Hepatic stellate cell (primary cell): ENCODE results near the gene PFKFB2.

Experiments used
- DNase-seq: peaks from one replicate; pipeline ENCODE4 v3.0.0; 2011; ENCODE audit warnings: low spot score

The PFKFB2 gene

DNA sequence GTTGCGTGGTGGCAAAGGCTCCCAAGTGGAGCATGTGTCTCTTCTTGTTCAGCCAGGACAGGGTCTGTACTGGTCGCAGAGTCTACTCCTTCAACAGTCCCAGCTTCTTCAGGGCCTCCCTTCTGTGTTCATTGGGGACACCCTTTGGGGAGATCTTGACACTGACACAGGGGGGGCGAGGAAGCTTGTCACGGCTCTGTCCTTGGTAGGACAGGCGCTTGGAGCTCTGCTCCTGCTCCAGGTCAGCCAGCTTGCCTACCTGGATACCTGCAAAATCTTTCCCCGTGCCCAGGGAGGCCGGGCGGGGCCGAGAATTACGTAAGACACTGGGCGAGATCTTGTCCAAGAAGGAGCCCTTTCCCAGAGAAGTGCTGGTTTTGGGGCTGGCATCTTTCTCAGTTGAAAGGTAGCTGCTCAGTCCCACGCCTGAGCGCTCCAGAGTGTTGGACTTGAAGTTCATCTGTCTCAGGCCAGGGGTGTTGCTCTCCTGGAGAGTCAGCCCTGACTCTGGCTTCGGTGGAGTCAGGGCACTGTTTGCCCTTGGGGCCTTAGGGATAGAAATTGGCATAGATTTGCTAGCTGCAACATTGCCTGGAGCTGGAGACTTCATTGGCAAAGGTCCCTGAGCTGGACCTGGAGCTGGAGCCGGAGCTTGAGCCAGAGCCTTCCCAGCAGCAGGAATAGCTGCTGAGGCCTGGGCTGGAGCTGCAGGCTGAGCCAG lies 31.0 kb upstream of the PFKFB2 start:
- DNase-seq, result no peak

DNA sequence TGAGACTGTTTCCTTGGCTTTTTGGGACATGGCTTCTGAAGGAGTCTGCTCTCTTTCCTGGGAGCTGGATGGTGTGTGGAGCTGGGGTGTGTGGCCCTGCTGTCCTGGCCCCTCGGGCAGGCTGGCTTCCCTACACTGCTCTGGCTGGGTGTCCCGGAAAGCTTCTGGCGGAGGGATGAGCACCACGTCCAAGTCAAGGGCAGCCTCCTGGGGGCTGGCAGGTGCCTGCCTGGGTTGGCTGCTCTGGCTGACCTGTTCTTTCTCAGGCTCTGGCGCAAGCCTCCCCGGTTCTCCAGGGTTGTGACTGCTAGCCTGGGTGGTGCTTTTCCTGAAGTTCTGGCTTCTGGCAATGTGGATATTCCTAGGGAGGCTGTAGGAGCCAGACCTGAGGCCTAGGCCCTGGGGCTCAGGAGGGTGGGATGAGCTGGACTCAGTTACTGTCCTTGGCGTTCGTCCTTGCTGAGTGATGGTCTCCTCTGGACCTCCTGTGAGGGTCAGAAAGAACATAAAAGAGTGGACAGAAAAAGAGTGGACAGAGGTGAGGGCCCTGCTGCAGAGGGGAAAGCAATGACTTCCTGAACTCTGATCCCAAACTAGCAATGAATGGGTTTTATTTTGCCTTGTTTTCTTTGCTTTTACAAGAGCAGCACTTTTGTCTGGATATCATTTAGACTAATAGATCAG lies 29.9 kb upstream of the PFKFB2 start:
- DNase-seq, result no peak

DNA sequence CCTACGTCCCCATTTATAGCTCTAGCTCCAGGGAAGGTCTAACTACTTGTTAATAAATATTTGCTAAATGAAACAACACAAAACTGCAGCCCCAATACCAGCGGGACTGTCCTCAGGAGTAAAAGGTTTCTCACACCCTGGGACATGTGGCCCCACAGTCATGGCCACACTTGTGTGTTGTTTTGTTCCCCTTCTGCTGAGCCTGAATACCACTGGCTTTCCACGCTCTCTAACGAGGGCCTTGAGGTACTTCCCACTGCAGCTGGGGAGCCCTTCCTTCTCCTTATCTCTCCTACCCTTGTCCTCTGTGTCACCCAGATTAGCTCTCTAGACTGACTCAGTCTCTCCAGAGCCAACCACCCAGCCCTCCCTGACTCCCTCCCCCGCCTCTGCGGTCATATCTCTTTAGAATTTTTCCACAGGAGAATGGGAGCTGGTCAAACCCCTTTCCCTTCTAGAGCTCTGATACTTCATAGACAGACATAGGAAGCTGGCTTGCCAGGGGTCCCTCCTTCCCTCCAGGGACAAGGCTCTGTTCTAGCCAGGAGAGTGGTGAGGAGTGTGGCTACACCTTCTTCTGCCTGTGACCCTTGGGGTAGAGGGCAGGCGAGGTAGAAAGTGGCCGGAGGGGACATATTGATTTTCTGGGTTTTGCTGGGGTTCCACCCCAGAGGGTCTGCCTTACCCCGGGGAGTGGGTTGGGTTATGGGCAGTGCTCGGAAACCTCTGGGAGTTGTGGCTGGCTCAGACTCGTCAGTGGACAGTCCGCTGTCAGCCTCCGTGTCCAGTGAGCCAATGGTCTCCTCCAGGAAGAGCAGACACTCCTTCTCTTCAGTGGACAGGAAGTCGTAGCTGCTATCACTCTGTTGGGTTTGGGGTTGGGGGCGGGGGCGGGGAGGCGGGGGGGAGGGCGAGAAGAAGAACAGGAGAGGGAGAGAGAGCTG lies 28.6 kb upstream of the PFKFB2 start:
- peak; percentile 63 for DNase-seq

DNA sequence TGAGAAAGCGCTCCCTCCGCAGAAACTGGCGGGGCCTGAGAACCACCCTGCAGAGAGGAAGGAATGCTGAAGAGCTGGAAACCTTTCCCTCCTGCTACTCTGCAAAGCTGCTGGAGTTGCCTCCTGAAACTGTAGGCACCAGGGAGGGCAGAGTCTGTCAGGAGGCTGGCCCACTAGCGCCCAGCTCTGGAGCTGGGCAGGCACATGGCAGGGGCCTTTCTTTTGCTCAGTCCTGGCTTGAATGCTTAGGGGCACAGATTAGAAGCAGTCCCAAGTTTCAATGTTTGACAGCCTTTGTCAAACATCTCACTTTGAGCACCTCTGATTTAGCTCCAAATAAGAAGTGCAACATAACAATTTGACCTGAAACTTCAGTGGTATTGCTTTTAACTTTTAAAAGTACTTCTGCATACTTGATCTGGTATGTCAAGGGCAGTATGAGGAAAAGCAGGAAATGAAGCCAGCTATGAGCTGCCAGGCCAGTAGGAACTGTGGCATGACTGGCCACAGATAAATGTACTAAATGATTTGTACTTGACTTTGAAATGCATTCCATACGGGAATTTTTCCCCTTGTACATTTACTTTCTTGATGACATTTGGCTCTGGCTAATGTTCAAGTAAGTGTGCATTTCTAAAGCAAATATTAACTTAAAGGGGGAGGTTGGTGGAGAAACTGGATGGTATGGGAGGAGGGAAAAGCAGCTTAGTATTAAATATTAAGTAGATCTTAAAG lies 27.8 kb upstream of the PFKFB2 start:
- DNase-seq, result peak; percentile 63

DNA sequence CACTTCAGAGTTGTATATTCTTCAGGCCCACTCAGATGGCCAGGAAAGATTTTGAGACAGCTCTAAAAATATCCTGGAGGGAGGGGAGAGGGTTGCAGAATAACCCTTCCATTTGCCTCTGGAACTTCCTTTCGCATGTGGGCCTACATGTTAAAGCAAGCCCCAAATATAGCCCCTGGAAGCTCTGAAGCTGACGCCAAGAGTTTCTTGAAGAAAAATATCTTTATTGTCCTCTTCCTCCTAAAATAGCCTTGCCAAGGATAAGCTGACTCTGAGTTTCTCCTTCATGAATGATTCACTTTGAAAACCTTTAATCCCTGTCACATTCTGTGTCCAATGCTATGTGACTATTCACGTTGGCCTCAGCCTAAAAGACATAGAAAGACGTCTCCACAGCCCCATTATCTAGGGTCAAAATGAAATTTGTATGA lies 27.0 kb upstream of the PFKFB2 start:
- peak; percentile 55 for DNase-seq

DNA sequence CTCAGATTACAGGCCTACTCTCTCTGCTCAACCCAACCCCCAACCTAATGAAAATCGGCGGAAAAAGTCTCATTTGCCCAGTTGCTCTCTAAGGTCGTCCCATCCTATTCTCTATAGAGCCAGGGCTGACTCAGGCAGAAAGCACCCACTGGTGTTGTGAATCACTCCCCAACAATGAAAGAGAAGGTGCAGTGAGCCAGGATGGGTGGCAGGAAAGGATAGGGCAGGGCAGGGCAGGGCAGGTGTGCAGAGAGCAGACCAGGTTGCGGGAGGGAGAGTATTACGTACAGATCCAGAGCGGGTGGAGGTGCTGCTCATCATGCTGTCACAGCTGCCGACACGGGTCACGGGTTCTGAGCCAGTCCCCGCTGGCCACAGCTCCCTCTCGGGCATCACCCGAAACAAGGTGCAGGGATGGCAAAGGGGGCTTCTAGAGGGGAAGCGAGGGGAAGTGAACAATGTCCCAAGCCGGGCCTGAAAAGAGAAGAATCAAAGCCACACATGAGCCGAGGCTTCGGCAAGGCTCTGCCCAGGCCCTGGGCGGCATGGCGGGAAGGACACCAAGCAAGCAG lies 25.8 kb upstream of the PFKFB2 start:
- peak; percentile 36 for DNase-seq

DNA sequence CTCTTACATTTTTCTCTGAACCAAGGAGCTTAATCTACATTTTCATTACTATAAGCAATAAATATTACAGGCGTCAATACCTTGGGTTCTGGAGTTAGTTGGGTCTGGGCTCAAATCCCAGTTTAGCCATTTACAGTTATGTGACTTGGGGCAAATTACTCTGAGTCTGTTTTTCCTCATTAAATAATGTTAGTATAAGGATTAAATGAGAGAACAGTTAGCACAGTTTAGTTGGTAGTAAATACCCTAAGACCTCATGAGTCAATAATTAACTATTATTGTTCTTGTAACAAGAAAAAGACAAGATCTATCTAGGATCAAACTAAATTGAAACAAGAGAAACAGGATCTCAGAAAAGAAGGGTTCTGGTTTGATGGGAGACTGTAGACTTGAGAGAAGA lies 25.2 kb upstream of the PFKFB2 start:
- no peak for DNase-seq

DNA sequence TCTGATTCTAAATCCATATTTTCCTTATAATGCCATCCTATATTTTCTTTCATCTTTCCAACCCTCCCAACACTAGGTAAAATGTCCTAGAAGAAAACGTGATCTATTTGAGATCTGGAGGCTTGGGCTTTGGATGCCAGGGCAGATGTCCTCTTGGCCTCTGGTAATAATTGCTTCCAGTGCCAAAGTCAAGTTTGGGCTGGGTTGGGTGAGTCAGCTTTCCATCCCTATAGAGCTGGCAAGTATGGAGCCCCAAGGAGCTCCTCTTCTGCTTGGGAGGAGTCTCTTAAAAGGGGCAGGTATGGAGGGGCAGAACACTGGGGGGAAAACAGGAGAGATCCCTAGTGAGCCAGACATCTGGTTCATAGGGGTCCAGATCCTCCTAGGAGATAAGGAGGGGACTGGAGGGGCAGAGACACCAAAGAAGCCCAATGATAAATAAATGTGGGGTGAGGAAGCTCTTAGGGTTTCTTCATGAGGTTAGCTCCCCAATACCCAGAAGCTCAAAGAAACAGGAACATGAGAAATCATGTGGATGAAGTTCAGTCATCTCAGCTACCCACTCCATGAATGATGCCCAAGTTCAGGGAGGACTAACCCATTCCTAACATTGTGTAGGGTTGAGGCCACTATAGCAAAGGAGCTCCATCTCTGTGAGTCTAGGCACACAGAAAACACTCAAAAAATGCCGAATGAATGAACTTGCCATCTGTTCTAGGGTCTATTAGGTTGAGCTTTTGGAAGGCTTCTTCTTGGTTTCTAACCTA lies 24.0 kb upstream of the PFKFB2 start:
- DNase-seq, result no peak

DNA sequence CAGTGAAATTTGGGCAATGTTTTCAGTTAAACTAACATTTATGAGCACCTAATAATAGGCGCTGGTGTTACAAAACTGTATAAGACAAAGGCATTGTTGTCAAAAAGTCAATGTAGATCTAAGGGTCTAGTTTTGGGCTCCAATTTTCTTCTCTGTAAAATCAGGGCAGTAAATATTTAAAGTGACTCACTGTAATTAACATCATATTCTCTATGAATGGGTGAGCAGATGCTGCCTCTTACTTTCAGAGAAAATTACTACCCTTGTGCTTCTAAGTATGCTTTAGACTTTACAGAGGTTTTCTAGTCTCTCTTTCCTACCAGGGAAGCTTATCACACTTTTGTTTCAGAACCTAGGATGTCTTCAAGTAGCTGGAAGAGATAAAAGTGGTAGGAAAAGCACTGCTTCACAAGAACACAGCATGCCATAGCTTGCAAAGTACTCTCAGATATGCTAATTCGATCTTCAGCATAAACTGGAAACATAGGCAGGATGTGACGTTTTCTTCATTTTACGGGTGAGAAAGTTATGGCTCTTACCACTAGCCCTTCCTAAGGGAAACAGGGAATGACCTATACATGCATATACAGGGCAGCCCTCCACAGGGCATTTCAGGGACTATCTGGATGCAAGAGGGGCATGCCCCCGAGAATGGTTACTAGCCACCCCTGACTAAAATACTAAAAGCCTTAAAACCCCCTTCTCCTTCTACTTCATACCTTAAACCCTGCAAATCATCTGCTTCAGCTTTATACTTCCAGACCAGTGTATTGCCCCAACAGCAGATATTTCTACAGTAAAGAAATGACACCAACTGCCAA lies 23.2 kb upstream of the PFKFB2 start:
- DNase-seq, result no peak

DNA sequence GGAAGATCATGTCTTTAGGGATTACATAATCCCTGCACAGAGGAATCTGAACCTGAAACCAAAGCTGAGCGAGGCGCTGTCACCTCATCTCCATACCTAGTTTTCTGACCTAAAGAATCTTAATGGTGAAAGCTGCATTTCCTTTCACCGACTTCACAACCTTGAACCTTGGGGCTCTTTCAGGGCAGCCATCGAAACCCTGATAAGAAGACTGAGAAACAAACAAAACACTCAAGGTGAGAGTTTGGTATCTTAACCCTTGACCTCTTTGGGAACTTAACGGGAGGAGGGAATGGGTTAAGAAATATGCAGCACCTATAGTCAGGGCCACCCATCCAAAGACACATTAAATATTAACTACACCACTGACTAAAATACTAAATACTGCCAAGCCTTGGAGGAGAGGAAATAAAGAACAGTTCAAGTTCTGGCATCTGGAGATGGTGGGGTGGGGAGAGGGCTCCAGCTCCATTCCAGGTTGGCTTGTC lies 22.5 kb upstream of the PFKFB2 start:
- DNase-seq, result no peak

DNA sequence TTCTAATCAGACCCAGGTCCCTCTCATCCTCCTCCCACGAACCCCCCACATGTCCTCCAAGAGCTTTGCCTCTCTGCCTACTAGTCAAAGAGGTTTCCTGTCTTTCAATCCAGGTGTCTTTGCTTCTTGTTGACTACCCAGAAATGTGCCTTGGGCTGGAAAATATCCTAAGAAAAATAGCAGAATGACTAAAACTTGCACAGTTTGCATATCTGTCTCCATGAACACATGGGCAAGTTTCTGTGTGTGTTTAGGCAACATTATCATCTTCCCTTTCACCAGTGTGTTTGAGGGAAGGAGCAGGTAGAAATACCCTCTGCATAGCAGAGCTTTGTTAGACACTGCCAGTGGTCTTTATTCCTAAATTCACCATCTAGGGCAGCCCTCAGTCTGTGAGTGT lies 22.1 kb upstream of the PFKFB2 start:
- DNase-seq, result no peak

DNA sequence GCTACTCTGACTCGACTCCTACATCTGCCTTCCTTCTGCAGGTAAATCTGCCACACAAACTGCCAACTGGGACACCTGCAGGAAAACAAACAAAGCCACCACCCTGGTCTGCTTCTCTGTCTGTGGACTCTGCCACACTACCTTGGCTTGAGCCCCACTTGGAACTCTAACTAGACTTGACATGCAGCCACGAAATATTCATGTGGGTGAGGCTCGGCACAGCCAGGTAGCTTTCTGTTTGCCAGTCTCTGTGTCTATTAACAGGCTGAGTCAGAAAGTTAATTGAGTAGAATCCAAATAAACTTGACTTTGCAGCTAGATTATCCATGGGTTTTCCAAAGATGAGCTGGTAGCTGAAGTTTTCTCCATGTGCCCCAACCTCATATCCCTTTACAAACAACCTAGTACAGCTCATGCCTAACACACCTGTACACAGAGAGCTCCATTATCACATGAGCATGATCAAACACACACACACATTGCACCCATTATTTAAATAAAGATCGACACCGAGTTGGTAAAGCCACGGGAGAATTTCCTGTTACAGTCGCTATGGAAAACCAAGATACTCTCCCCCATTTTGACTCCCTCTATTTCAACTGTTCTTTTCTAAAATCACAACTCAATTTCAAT lies 21.3 kb upstream of the PFKFB2 start:
- no peak for DNase-seq

DNA sequence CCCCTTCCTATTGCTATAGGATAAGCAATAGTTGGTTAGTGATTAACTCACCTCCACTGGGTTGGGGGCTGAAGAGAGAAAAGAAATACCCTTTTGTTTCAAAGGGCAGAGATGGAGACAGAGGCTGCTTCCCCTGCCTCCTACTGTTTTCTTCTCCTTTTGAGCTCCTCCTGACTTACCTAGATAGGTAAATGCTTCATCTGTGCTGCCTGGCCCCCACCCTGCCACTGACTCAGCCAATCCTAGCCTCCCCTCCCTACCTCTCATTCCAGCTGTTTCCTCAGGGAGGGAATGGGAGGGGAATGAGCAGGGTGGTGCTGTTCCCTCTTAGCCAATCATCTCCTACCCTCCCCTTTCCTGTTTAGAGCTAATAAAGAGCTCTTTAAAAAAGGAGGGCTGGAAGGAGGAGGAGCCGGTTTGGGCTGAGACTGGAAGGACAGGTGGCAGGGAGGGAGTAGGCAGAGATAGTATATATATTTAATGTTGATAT lies 20.5 kb upstream of the PFKFB2 start, which contains the start of gene C1orf116:
Gene C1orf116 (minus strand): TSS at position 229 of the 490 bp plus-strand sequence. CDS start 5,158 bp downstream, outside the sequence.
- no peak for DNase-seq

DNA sequence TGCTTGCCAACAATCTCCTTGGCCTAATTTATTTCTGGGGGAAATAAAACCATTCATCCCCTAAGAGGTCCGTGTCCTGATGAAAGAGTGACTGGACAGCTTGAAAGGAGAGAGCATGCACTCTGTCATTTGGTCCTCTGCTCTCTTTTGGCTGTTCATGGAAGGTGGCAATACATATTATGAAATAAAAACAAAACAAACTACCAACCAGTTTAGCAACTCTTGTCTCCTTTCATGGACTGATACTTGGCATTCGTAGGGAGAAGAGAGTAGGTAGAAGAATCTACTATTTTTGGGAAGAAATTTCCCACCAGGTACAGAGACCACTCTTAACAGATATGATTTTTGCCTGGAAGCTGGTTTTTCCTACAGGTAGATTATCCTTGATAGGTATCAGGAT lies 19.8 kb upstream of the PFKFB2 start:
- no peak for DNase-seq

DNA sequence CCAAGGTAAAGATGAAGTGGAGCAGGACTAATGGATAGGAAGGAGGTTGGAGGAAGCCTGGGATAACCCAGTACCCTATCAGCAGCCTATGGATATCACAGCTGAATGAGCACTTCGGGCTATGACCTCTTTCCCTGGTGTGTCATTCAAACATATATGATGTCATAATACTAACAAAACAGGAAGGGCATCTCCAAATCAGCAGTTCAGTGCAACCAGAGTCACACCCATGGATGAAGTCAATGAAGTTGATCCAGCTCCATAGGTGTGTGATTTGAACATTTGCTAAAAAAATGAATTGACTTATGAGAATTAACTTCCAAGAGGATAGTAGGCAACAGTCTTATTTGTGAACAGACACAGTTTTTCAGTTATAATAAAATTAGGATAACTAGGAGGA lies 18.9 kb upstream of the PFKFB2 start:
- no peak for DNase-seq

DNA sequence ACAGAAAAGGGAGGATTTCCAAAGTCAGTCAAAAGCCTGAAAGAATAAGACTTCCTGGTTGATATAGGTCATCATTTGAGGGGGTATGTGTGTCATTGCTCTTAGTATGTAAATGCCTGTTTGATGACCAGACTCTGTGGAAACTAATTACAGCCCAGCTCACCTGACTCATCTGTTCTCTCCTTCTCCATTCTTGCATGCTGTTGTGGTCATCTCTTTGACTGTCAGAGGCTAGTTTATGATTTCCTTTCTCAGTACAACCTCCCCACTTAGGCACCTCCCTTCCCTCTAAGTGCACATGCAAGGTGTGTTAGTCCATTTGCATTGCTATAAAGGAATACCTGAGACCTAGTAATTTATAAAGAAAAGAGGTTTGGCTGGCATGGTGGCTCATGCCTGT lies 18.1 kb upstream of the PFKFB2 start:
- DNase-seq, result peak; percentile 44

DNA sequence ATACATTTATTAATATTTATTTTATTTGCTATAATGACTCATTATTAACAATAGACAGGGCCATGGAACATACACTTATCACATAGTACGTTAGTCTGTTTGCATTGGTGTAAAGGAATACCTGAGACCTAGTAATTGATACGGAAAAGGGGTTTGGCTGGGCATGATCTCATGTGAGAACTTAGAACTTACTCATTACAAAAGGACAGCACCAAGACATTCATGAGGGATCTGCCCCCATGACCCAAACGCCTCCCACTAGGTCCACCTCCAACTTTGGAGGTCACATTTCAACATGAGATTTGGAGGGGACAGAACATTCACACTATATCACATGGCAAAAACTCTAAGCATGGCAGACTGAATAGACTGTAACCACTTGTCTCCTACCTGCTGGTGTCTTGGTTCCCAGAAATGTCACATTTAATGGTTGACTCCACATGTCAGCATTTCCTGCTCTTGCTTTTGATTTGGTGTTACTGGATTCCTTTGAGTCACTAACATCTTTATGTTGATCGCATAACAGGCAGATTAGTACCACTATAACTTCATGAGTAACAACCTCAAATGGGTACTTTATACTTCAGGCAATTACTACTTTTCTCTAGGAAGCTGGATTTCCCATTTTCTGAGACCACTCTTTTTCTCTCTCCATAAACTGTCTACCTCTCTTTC lies 17.1 kb upstream of the PFKFB2 start:
- DNase-seq, result no peak

DNA sequence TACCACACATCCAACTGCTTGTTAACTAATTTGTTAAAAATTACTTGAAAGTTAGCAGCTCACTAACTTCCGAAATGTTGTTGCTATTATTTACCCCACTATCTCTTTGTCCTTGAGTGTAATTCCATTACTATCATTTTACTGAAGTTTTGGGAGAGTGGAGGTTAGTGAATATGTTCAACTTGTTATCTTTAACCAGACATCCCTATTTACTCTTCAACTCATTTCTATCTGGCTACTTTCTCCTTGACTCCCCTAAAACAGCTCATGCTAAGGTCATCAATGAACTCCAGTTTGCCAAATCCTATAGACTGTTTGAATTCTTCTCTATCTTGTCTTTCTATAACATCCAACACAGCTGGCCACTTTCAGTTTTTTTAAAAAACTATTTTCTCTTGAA lies 16.2 kb upstream of the PFKFB2 start:
- no peak for DNase-seq
